ENCODE measurements around the gene HAUS7.
A peak's percentile ranks its signal among the peaks of the same experiment; 100 is the strongest.

Gene HAUS7

GRCh38 chrX:153442463-153442862 is 27.9 kb downstream of the HAUS7 start:
- no peak for DNase-seq (ENCODE audit: low read depth)
- no peak for TF ChIP-seq CTCF (IDR thresholded peaks at IDR 0.05; ENCODE audit: low read length, missing control alignments)
- no peak overlapping the region for H3K4me3 ChIP-seq (replicated peaks; ENCODE audit: low read depth, low read length)

GRCh38 chrX:153441981-153442380 is 28.4 kb downstream of the HAUS7 start:
- no peak for DNase-seq (ENCODE audit: low read depth)
- no peak for TF ChIP-seq CTCF (IDR thresholded peaks at IDR 0.05; ENCODE audit: low read length, missing control alignments)
- no peak overlapping the region for H3K4me3 ChIP-seq (replicated peaks; ENCODE audit: low read depth, low read length)

- no peak for DNase-seq (ENCODE audit: low read depth)
- no peak overlapping the region for H3K4me3 ChIP-seq (replicated peaks; ENCODE audit: low read depth, low read length)
- TF ChIP-seq CTCF (IDR thresholded peaks at IDR 0.05; ENCODE audit: low read length, missing control alignments), result no peak
Measured at GRCh38 chrX:153441296-153441695, 29.1 kb downstream of the HAUS7 start.

- DNase-seq (ENCODE audit: low read depth), result no peak
- no peak overlapping the region for H3K4me3 ChIP-seq (replicated peaks; ENCODE audit: low read depth, low read length)
- no peak for TF ChIP-seq CTCF (IDR thresholded peaks at IDR 0.05; ENCODE audit: low read length, missing control alignments)
Measured at GRCh38 chrX:153440556-153441135, 29.7 kb downstream of the HAUS7 start.

- no peak overlapping the region for H3K4me3 ChIP-seq (replicated peaks; ENCODE audit: low read depth, low read length)
- TF ChIP-seq CTCF (IDR thresholded peaks at IDR 0.05; ENCODE audit: low read length, missing control alignments), result no peak
- DNase-seq (ENCODE audit: low read depth), result no peak
Measured at GRCh38 chrX:153439977-153440376, 30.4 kb downstream of the HAUS7 start.

- peak; percentile 51 for TF ChIP-seq CTCF (IDR thresholded peaks at IDR 0.05; ENCODE audit: low read length, missing control alignments)
- DNase-seq (ENCODE audit: low read depth), result peak; percentile 53
- no peak overlapping the region for H3K4me3 ChIP-seq (replicated peaks; ENCODE audit: low read depth, low read length)
Measured at GRCh38 chrX:153438532-153438931, 31.8 kb downstream of the HAUS7 start.

GRCh38 chrX:153435845-153436244 is 34.5 kb downstream of the HAUS7 start:
- no peak for TF ChIP-seq CTCF (IDR thresholded peaks at IDR 0.05; ENCODE audit: low read length, missing control alignments)
- no peak for DNase-seq (ENCODE audit: low read depth)
- H3K4me3 ChIP-seq (replicated peaks; ENCODE audit: low read depth, low read length), result no peak overlapping the region

Measured in fibroblast of pulmonary artery (primary cell).